Glutamatergic neuron (in vitro differentiated cells): ENCODE measurements around the gene KCNH3. TPM values are rescaled to one million over a fixed set of nuclear protein-coding genes. Genes with fewer than 3 reads are reported as not detected.

Source experiments
- DNase-seq: peaks from one replicate; pipeline ENCODE4 v3.0.0; 2022
- H3K27ac Mint-ChIP-seq: one replicate; pipeline ENCODE4 v1.8.0; 2020; ENCODE audit warnings: mild to moderate bottlenecking, mixed read lengths, inconsistent platforms; ENCODE audit not compliant: unreplicated experiment
- H3K27me3 Mint-ChIP-seq: one replicate; pipeline ENCODE4 v1.8.0; 2020; ENCODE audit warnings: mild to moderate bottlenecking, moderate library complexity, mixed read lengths, inconsistent platforms; ENCODE audit not compliant: unreplicated experiment
- H3K36me3 Mint-ChIP-seq: one replicate; pipeline ENCODE4 v1.8.0; 2020; ENCODE audit warnings: mild to moderate bottlenecking, mixed read lengths, inconsistent platforms; ENCODE audit not compliant: unreplicated experiment
- H3K4me1 Mint-ChIP-seq: one replicate; pipeline ENCODE4 v1.8.0; 2020; ENCODE audit warnings: mild to moderate bottlenecking, low read depth, mixed read lengths, inconsistent platforms; ENCODE audit not compliant: unreplicated experiment
- H3K4me3 Mint-ChIP-seq: one replicate; pipeline ENCODE4 v1.8.0; 2020; ENCODE audit warnings: mild to moderate bottlenecking, mixed read lengths, inconsistent platforms; ENCODE audit not compliant: unreplicated experiment
- H3K9me3 Mint-ChIP-seq: one replicate; pipeline ENCODE4 v1.8.0; 2020; ENCODE audit warnings: mild to moderate bottlenecking, moderate library complexity, mixed read lengths, inconsistent platforms; ENCODE audit not compliant: unreplicated experiment
- total RNA-seq: library from RNA; stranded (reverse); fragmentation: NEBNext Ultra II Directional; extraction: Animal tissue kit (Norgen Biotek cat#: 25700); gene quantifications from one replicate; pipeline ENCODE4 v1.2.1, GENCODE V29; 2021; ENCODE audit not compliant: unreplicated experiment
- TF ChIP-seq, protein P1 (sequence below): fragments of 200-600 bp; sonication (generic); IDR thresholded peaks from one replicate; pipeline ENCODE4 v1.5.0; 2021; ENCODE audit not compliant: partially characterized antibody, unreplicated experiment

The KCNH3 gene
- total RNA-seq, 1 donor from 2014 or later, result 5.9 TPM

GRCh38 chr12:49496417-49497360 lies 42.1 kb upstream of the KCNH3 start:
- DNase-seq, result no peak
- no peaks in the 10 kb centered on the region for H3K4me1 Mint-ChIP-seq
- no peak overlapping the region for H3K27ac Mint-ChIP-seq
- H3K36me3 Mint-ChIP-seq, result no peaks in the 10 kb centered on the region
- TF ChIP-seq, protein P1, sequence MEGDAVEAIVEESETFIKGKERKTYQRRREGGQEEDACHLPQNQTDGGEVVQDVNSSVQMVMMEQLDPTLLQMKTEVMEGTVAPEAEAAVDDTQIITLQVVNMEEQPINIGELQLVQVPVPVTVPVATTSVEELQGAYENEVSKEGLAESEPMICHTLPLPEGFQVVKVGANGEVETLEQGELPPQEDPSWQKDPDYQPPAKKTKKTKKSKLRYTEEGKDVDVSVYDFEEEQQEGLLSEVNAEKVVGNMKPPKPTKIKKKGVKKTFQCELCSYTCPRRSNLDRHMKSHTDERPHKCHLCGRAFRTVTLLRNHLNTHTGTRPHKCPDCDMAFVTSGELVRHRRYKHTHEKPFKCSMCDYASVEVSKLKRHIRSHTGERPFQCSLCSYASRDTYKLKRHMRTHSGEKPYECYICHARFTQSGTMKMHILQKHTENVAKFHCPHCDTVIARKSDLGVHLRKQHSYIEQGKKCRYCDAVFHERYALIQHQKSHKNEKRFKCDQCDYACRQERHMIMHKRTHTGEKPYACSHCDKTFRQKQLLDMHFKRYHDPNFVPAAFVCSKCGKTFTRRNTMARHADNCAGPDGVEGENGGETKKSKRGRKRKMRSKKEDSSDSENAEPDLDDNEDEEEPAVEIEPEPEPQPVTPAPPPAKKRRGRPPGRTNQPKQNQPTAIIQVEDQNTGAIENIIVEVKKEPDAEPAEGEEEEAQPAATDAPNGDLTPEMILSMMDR, result no peak
- no peaks in the 10 kb centered on the region for H3K9me3 Mint-ChIP-seq
- H3K27me3 Mint-ChIP-seq, result no peaks in the 10 kb centered on the region
- H3K4me3 Mint-ChIP-seq, result no peak overlapping the region

DNA sequence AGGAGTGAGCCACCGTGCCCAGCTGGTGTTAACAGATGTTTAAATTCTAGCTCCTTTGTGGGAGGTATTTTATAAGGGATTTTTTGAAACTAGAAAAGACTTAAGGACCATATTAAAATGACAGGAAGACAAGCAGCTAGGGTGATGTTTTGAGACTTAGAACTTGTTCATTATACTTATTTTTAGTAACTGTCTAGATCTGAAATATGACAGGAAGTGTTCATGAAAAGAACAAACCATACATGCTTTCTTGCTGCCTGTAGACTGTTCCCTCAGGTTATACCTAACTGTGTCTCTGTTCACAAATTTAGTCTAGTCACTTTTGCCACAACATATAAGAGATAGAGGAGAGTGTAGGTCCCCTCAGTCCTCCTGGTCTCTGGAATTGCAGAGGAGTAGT lies 36.9 kb upstream of the KCNH3 start:
- Mint-ChIP-seq H3K27ac (no peak overlapping the region), H3K36me3 (no peaks in the 10 kb centered on the region), H3K27me3 (peaks cover 3% of the 10 kb centered on the region), H3K4me1 (no peaks in the 10 kb centered on the region), H3K9me3 (no peaks in the 10 kb centered on the region), H3K4me3 (no peak overlapping the region)
- no peak for DNase-seq
- TF ChIP-seq, protein P1, result no peak

GRCh38 chr12:49502590-49502989 lies 36.2 kb upstream of the KCNH3 start:
- no peaks in the 10 kb centered on the region for H3K9me3 Mint-ChIP-seq
- no peaks in the 10 kb centered on the region for H3K4me1 Mint-ChIP-seq
- TF ChIP-seq, protein P1, result no peak
- no peaks in the 10 kb centered on the region for H3K36me3 Mint-ChIP-seq
- peaks cover 3% of the 10 kb centered on the region for H3K27me3 Mint-ChIP-seq
- no peak for DNase-seq
- H3K4me3 Mint-ChIP-seq, result no peak overlapping the region
- no peak overlapping the region for H3K27ac Mint-ChIP-seq

DNA sequence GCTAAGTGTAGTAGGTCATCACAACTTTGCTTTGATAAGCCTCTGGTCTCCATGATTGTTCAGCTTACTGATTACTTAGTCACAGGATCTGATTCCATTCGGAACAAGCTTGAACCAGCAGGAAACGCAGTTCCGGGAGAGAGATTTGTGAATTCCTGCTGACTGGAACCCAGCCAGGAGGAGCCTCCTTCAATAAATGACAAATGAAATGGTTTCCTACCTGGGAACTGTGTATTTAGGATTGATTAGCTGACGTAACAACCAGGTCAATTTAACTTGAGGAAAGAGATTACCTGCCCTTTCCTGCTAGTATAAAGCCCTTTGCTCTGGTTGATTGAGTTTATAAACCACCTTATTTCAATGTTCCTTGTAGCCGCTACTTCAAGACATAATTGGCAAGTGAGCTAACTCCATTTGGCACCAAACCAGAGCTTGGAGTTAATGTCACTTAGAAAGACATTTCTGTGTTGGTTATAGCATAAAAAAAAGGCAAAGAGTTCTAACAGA lies 35.1 kb upstream of the KCNH3 start:
- no peak for DNase-seq
- Mint-ChIP-seq H3K4me3 (no peak overlapping the region), H3K4me1 (no peaks in the 10 kb centered on the region), H3K27me3 (peaks cover 3% of the 10 kb centered on the region), H3K36me3 (no peaks in the 10 kb centered on the region), H3K9me3 (no peaks in the 10 kb centered on the region), H3K27ac (no peak overlapping the region)
- TF ChIP-seq, protein P1, result no peak

GRCh38 chr12:49505672-49506071 lies 33.2 kb upstream of the KCNH3 start:
- Mint-ChIP-seq H3K36me3 (no peaks in the 10 kb centered on the region), H3K4me3 (no peak overlapping the region), H3K4me1 (no peaks in the 10 kb centered on the region), H3K27me3 (peaks cover 3% of the 10 kb centered on the region), H3K9me3 (no peaks in the 10 kb centered on the region), H3K27ac (no peak overlapping the region)
- DNase-seq, result no peak
- TF ChIP-seq, protein P1, result no peak
